ENCODE data around the gene RYR3.
A peak's percentile ranks its signal among the peaks of the same experiment; 100 is the strongest.

Gene RYR3

GRCh38 chr15:33451385-33451784, 140.6 kb downstream of the RYR3 start:
- no peak for DNase-seq (ENCODE audit: low spot score)

- DNase-seq (ENCODE audit: low spot score), result no peak
Measured at GRCh38 chr15:33453761-33454160, 143.0 kb downstream of the RYR3 start.

DNA sequence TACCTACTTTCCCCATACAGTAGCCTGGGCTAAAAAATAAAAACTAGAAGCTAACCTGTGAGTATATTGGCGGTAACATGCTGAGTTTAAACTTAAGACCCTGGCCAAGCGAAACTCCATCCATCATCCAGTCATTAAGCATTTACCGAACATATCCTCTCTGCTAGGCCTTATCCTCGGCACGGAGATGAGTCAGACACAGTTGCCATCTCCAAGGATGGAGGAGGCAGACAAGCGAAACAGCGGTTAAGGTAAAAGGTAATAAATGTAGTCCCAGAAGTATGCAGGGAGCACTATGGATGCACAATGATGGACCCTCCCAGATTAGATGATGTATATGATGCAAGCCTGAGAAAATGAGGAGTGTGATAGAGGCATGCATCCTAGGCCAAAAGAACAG, 143.6 kb downstream of the RYR3 start:
- DNase-seq (ENCODE audit: low spot score), result no peak

GRCh38 chr15:33454996-33455395, 144.2 kb downstream of the RYR3 start:
- DNase-seq (ENCODE audit: low spot score), result no peak

- no peak for DNase-seq (ENCODE audit: low spot score)
Measured at GRCh38 chr15:33458421-33458820, 147.7 kb downstream of the RYR3 start.

DNA sequence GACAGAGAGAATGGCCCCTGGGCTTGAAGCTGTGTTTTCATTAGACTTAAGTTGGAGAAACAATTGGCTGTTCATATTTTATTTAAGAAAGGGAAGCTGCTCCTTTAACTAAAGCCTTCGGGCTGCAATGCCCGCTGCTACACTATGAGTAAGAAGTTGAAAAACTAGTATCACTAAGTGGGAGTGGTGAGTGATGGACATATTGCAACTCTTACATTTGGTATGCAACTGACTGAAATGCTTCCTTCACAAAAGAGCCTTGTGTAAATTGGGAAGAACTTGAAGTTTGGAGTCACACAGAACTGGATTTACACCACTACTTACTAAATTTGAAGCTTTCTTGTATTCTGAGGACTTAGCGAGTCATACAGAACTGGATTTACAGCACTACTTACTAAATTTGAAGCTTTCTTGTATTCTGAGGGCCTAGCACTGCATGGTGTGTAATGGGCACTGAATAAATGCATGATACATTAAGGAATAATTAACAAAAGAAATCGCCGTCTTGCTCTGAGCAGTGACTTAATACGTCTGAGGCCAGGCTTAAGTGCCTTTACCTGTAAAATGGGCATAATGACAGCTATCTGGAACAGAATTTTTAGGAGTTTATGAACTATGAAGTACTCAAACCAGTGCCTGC, 149.5 kb downstream of the RYR3 start:
- no peak for DNase-seq (ENCODE audit: low spot score)

DNA sequence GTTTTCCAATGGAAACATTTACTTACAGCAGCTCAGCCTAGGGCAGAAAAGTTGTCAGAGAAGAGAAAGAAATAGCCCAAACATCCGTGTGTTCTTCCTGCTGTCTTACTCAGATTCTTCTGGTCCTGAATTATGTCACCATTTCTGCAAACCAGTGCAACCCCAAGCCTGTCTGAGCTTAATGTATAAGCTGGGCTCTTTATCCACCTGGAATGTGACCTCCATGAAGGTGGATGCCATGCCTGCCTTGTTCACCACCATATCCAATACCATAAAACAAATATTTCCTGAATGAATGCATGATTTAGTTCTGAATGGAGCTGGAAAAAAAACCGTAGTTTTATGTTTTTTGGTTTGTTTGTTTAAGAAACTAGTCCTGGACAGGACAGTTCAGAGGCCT, 150.9 kb downstream of the RYR3 start:
- DNase-seq (ENCODE audit: low spot score), result no peak

GRCh38 chr15:33467146-33467815, 156.5 kb downstream of the RYR3 start:
- no peak for DNase-seq (ENCODE audit: low spot score)

DNA sequence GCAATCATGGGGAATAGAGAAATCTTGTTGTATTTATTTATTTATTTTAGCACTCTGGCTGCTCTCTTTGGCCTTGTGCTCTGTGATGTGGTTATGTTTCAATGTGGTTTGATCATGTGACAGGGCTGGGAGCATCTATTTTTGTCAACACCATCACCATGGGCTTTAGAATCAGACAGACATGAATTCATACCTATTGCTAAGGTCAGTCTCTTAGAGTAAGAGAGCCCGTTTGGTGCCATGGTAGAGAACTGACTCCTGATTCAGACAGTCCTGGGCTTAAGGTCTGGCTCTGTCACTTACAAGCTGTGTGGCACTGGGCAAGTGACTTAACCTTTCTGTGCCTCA, 157.0 kb downstream of the RYR3 start:
- no peak for DNase-seq (ENCODE audit: low spot score)

DNA sequence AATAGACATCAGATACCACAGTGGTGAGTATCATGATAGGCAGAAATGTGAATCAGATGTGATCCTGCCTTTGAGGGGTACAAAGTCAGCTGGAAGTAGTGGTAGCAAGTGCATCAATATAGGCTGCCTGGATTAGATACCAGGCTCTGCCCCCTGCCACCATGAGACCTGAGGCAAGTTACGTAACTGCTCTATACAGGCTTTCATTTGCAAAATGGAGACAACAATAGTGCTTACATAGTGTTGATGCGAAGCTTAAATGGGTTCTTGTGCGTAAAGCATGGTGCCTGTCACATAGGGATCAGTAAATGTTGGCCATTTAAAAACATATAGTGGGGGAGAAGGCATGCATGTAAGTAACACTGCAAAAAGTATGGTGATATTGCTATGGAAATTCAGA, 158.0 kb downstream of the RYR3 start:
- DNase-seq (ENCODE audit: low spot score), result no peak

GRCh38 chr15:33473005-33473404, 162.2 kb downstream of the RYR3 start:
- no peak for DNase-seq (ENCODE audit: low spot score)

- DNase-seq (ENCODE audit: low spot score), result no peak
Measured at GRCh38 chr15:33473714-33474113, 162.9 kb downstream of the RYR3 start.

GRCh38 chr15:33476076-33476475, 165.3 kb downstream of the RYR3 start:
- no peak for DNase-seq (ENCODE audit: low spot score)

DNA sequence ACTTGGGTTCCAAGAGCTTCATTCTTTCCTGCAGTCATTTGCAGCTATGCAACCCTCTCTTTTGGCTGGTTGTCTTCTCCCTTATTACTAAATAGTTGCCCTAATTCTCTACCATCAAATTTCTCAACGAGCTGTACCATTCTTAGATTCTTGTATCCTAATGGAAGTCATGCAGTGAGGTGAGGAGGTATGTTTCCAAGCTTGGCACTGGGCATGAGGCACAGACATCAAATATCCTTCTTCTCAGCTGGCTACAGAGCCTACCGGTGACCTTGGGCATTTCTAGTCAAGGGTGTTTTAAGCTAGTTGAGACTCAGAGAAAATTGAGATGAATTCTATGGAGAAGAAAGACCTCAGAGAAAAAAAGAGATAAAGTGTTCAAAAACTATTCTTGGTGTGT, 166.1 kb downstream of the RYR3 start:
- DNase-seq (ENCODE audit: low spot score), result no peak

DNA sequence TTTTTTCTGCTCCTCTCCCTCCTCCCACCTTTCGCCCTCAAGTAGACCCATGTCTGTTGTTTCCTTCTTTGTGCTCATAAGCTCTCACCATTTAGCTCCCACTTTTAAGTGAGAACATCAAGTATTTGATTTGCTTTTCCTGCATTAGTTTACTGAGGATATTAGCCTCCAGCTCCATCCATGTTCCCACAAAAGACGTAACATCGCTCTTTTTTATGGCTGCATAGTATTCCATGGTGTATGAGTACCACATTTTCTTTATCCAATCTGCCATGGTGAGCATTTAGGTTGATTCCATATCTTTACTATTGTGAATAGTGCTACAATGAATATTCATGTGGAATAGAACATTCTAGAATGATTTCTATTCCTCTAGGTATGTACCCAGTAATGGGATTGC, 178.6 kb downstream of the RYR3 start:
- no peak for DNase-seq (ENCODE audit: low spot score)

- DNase-seq (ENCODE audit: low spot score), result no peak
Measured at GRCh38 chr15:33490703-33491102, 179.9 kb downstream of the RYR3 start.

DNA sequence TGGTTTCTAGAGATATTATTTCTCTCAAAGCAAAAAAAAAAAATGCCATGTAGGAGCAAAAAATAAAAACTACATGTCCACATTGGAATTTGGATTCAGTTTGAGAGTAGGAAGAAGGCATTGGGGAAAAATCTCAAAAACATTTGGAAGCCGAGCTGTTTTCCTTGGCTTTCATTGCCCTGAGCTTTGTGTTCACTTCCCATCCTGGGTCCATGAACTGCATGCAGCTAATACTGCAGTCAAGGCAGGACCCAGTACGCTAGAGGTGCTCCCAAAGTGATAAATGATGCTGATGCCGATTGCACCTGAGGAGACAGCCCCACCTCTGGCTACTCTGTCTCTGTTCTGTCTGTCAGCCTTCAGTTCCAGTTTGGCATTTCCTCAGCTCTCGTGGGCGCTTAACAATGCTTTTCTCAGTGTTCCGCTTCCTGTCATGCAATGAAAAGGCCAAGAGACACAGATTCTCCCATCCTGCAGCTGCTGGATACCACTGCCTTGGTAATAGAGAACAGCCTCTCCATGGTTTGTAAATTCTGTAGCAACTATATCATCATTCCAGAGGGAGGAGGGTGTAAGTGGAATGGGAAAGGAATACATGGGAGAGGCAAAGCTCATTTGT, 181.8 kb downstream of the RYR3 start:
- peak; percentile 1 for DNase-seq (ENCODE audit: low spot score)

DNA sequence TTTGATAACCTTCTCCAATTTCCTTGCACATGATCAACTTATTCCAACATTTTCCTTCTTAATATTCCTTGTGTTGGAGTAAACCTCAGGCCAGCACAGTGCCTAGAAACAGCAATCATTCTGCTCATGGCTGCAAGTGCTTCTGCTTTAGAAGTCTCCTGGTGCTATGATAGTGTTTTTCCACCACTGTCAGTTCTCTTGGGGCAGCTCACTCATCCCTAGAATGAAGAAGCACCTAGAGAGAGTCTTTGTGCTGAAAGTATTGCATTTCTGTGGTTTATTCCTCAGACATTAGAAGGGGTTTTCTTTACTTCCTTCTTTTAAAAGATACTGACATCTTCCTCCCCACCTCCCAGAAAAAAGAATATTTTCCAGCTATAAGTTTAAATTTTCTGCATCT, 183.5 kb downstream of the RYR3 start:
- no peak for DNase-seq (ENCODE audit: low spot score)

- no peak for DNase-seq (ENCODE audit: low spot score)
Measured at GRCh38 chr15:33500432-33501195, 189.8 kb downstream of the RYR3 start.

DNA sequence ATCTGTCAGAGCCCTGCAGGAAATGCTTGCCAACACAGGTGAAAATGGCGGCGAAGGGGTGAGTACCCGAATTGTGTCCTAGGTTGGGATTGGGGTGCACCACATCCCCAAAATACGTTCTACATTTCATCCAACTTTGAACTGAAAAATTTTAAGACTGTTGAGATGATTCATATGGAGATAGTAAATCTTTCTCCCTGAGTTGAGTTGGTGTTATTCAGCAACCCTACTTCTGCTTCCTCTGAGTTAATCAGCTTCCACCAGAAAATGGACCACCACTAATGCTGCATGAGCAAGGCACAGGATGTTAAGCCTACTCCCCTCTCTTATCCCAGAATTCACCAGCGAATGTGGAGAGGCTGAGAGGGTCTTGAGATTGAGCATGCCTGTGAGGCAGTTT, 192.9 kb downstream of the RYR3 start:
- no peak for DNase-seq (ENCODE audit: low spot score)

GRCh38 chr15:33506781-33507296, 196.1 kb downstream of the RYR3 start:
- DNase-seq (ENCODE audit: low spot score), result no peak

DNA sequence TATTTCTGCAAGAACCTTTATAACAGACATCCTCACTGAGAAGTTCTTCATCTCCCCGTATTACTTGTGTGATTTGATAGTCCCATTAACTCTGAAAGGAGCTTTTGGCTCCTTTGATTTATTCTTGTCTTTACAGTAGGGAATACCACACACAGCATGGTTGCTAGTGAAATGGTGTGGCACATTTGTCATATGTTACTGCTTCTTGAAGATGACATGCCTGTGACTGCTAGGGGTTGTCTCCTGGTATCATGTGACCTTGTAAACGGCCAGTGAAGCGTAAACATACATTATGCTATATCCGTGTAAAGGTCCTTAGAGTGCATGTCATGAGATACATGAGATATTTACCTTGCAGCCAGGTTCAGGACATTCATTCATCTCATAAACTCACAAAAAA, 197.9 kb downstream of the RYR3 start:
- DNase-seq (ENCODE audit: low spot score), result no peak

DNA sequence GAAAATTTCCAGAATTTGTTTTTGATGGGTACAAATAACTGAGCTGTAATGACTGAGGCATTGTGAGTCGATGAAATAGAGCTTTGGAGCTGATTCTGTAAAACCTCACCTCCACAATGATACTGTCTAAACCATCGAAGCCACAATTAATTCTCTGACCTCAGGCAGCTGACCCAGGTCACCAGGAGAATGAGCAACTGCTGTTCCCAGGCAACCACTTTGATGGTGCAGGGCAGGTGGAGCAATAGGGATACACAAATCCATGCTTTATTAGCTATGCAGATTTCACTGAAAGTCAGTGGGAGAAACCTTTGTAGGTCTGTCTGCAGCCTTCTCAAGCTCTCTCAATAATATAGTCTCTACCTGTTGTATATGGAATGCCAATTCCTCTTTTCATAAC, 204.4 kb downstream of the RYR3 start:
- no peak for DNase-seq (ENCODE audit: low spot score)
